Caco-2 (cell line): Measurements from ENCODE around the gene VIT. TPM values are rescaled to one million over a fixed set of nuclear protein-coding genes. Genes with fewer than 3 reads are reported as not detected.

Source experiments
- BruUV-seq: library from RNA; stranded (reverse); fragments of 400-500 nt; replicated peaks from 2 replicates; lab custom pipeline; 2021; lab: Mats Ljungman, UMichigan
- CTCF ChIA-PET: fragments of 300-600 bp; sonication (Branson Sonifier 250); formaldehyde crosslinking; loops from one replicate; lab custom pipeline; 2022; ENCODE audit warnings: antibody characterized with exemption; lab: Charles Lee
- POLR2A ChIA-PET: fragments of 300-600 bp; sonication (Branson Sonifier 250); formaldehyde crosslinking; loops from one replicate; lab custom pipeline; 2022; ENCODE audit warnings: antibody characterized with exemption; lab: Charles Lee
- DNase-seq, 2 experiments: peaks; one replicate each; pipeline versions ENCODE4 v3.0.0 to v3.0.0-alpha.2; 2020 to 2022
- H3K27me3 ChIP-seq: replicated peaks from 2 replicates; pipeline ENCODE4 v1.6.0; 2011; ENCODE audit warnings: low read length; ENCODE audit not compliant: control insufficient read depth, insufficient read depth
- H3K36me3 ChIP-seq: 2 replicates; pipeline ENCODE4 v1.5.1; 2011; ENCODE audit warnings: low read length; ENCODE audit not compliant: control insufficient read depth, insufficient read depth
- H3K4me1 ChIP-seq: fragments of 250-450 bp; sonication (Bioruptor Pico); 2 replicates; pipeline ENCODE4 v1.5.1; 2020; ENCODE audit warnings: mild to moderate bottlenecking
- H3K4me3 ChIP-seq: 2 replicates; pipeline ENCODE4 v1.5.1; 2011; ENCODE audit warnings: low read depth, mild to moderate bottlenecking, control low read depth, low read length
- H3K9me3 ChIP-seq: fragments of 250-450 bp; sonication (Bioruptor Pico); 2 replicates; pipeline ENCODE4 v1.5.1; 2020; ENCODE audit warnings: mild to moderate bottlenecking, moderate library complexity
- H3K27ac Mint-ChIP-seq: one replicate; pipeline ENCODE4 v1.8.0; 2022; ENCODE audit warnings: mixed read lengths; ENCODE audit not compliant: unreplicated experiment
- H3K27me3 Mint-ChIP-seq: one replicate; pipeline ENCODE4 v1.8.0; 2022; ENCODE audit warnings: mixed read lengths; ENCODE audit not compliant: insufficient read depth, unreplicated experiment
- H3K36me3 Mint-ChIP-seq: one replicate; pipeline ENCODE4 v1.8.0; 2022; ENCODE audit warnings: mild to moderate bottlenecking, mixed read lengths; ENCODE audit not compliant: insufficient read depth, unreplicated experiment
- H3K4me1 Mint-ChIP-seq: one replicate; pipeline ENCODE4 v1.8.0; 2022; ENCODE audit warnings: low read depth, mixed read lengths; ENCODE audit not compliant: unreplicated experiment
- H3K4me3 Mint-ChIP-seq: one replicate; pipeline ENCODE4 v1.8.0; 2022; ENCODE audit warnings: mild to moderate bottlenecking, moderate library complexity, mixed read lengths; ENCODE audit not compliant: unreplicated experiment
- H3K9me3 Mint-ChIP-seq: one replicate; pipeline ENCODE4 v1.8.0; 2022; ENCODE audit warnings: mixed read lengths; ENCODE audit not compliant: unreplicated experiment
- CTCF ChIP-seq, 2 experiments: fragments of 200-600 bp in 1 of 2; IDR thresholded peaks; 1 replicate in 1 of 2; 2 replicates in 1 of 2; pipeline versions ENCODE4 v1.5.1 to v1.8.0; 2011 to 2022; ENCODE audit warnings: antibody characterized with exemption in 1 of 2, control low read depth in 1 of 2, inconsistent platforms in 1 of 2, low read depth in 1 of 2, low read length in 1 of 2, mild to moderate bottlenecking in 1 of 2, moderate library complexity in 1 of 2; ENCODE audit not compliant: insufficient read depth in 1 of 2, severe bottlenecking in 1 of 2, unreplicated experiment in 1 of 2
- intact Hi-C: fragments of 100-400 bp; cut with micrococcal nuclease; formaldehyde crosslinking; loops from one replicate; pipeline ENCODE4 v1.10.0; 2022; ENCODE audit not compliant: unreplicated experiment
- total RNA-seq: library from RNA; stranded (reverse); gene quantifications from 2 replicates; pipeline ENCODE4 v1.2.3, GENCODE V29; 2022

Gene VIT
- total RNA-seq, 1 experiment from 2014 or later: 1.2 TPM

DNA sequence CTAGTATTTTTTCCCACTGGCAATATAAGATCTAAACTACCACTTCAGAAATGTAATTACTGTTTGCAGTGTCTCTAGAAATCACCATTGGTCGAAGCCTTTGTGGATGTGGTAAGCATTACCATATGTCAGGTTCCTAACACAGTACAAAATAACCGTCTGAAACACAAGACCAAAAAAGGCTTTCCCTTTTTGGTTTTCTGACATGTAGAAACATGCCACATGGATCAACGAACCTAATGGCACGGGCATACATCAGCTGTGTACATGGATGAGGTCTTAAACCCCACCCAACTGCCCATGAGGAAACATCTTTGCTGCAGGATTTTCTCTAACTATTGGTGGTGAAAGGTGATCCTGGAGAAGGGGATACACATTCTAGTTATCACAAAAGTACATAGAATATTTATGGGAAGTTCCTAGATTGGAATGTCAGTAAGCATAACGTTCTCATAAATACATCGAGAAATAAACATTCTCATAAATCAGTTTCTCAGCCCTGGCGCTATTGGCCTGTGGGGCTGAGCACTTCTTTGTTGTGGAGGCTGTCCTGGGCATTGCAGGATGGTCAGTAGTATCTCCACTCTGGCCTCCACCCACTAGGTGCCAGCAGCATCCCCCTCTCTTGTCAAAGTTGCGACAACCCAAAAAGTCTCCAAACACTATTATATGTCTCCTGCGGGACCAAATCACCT is 9.0 kb downstream of the VIT start:
- DNase-seq: no peak
- no TSS peak for BruUV-seq
- Histone ChIP-seq H3K27me3 (no peaks in the 10 kb centered on the region), H3K4me1 (peaks cover 26% of the 10 kb centered on the region), H3K36me3 (no peaks in the 10 kb centered on the region), H3K9me3 (no peaks in the 10 kb centered on the region), H3K4me3 (no peak overlapping the region)
- ChIA-PET POLR2A (no interaction called here), CTCF (no interaction called here)
- H3K27me3 Mint-ChIP-seq: no peaks in the 10 kb centered on the region
- intact Hi-C loops: no loop called here
- TF ChIP-seq CTCF (IDR thresholded peaks at IDR 0.05; ENCODE audit: insufficient read depth in 1 of 2, low read depth in 1 of 2, low read length in 1 of 2, severe bottlenecking in 1 of 2, unreplicated experiment in 1 of 2): no peak
- no peak overlapping the region for H3K27ac Mint-ChIP-seq
- peaks cover 1% of the 10 kb centered on the region for H3K9me3 Mint-ChIP-seq
- no peak overlapping the region for H3K4me3 Mint-ChIP-seq
- H3K4me1 Mint-ChIP-seq: peaks cover 15% of the 10 kb centered on the region
- H3K36me3 Mint-ChIP-seq: no peaks in the 10 kb centered on the region

GRCh38 chr2:36706021-36706876 is 9.7 kb downstream of the VIT start:
- peaks cover 9% of the 10 kb centered on the region for H3K9me3 Mint-ChIP-seq
- H3K27ac Mint-ChIP-seq: no peak overlapping the region
- H3K36me3 Mint-ChIP-seq: no peaks in the 10 kb centered on the region
- H3K4me1 Mint-ChIP-seq: peaks cover 15% of the 10 kb centered on the region
- ChIA-PET POLR2A (no interaction called here), CTCF (no interaction called here)
- no peak for TF ChIP-seq CTCF (IDR thresholded peaks at IDR 0.05; ENCODE audit: insufficient read depth in 1 of 2, low read depth in 1 of 2, low read length in 1 of 2, severe bottlenecking in 1 of 2, unreplicated experiment in 1 of 2)
- no peaks in the 10 kb centered on the region for H3K36me3 ChIP-seq
- no peaks in the 10 kb centered on the region for H3K27me3 ChIP-seq
- no peak overlapping the region for H3K4me3 ChIP-seq
- no peak overlapping the region for H3K4me3 Mint-ChIP-seq
- H3K27me3 Mint-ChIP-seq: no peaks in the 10 kb centered on the region
- no peak for DNase-seq
- H3K9me3 ChIP-seq: no peaks in the 10 kb centered on the region
- H3K4me1 ChIP-seq: peaks cover 18% of the 10 kb centered on the region
- intact Hi-C loops: no loop called here
- no TSS peak for BruUV-seq

GRCh38 chr2:36707050-36707449 is 10.5 kb downstream of the VIT start:
- Mint-ChIP-seq H3K4me1 (peaks cover 8% of the 10 kb centered on the region), H3K36me3 (no peaks in the 10 kb centered on the region), H3K27ac (no peak overlapping the region), H3K4me3 (no peak overlapping the region), H3K9me3 (peaks cover 12% of the 10 kb centered on the region), H3K27me3 (no peaks in the 10 kb centered on the region)
- no peaks in the 10 kb centered on the region for H3K27me3 ChIP-seq
- no peaks in the 10 kb centered on the region for H3K9me3 ChIP-seq
- no peak for TF ChIP-seq CTCF (IDR thresholded peaks at IDR 0.05; ENCODE audit: insufficient read depth in 1 of 2, low read depth in 1 of 2, low read length in 1 of 2, severe bottlenecking in 1 of 2, unreplicated experiment in 1 of 2)
- DNase-seq: no peak
- ChIA-PET CTCF (no interaction called here), POLR2A (no interaction called here)
- H3K4me3 ChIP-seq: no peak overlapping the region
- peaks cover 14% of the 10 kb centered on the region for H3K4me1 ChIP-seq
- BruUV-seq: no TSS peak
- no peaks in the 10 kb centered on the region for H3K36me3 ChIP-seq
- intact Hi-C loops: no loop called here
